Hypothalamus (tissue), 51 donors: ENCODE measurements around the gene RPP21.

Source experiments
- DNase-seq, 51 donors: peaks; one replicate each; lab custom pipeline; 2025; lab: John Stamatoyannopoulos, UW

RPP21 gene

DNA sequence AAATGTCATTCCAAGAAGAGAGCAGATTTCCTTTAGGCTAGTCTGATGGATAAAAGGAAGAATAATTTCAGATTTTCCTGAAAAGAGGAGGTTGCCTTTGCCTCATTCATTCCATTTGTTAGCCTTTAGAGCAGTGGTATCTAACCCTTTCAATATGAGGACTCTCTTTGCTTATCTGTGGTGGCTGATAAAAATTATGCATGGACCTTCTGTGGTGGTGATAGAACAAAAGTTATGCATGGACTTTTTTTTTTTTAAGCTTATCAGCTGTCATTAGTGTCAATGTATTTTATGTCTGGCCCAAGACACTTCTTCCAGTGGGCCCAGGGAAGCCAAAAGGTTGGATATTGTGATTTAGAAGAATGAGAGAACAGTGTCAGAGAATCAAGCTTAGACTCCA, 16.6 kb upstream of the RPP21 start:
- no peak for DNase-seq

DNA sequence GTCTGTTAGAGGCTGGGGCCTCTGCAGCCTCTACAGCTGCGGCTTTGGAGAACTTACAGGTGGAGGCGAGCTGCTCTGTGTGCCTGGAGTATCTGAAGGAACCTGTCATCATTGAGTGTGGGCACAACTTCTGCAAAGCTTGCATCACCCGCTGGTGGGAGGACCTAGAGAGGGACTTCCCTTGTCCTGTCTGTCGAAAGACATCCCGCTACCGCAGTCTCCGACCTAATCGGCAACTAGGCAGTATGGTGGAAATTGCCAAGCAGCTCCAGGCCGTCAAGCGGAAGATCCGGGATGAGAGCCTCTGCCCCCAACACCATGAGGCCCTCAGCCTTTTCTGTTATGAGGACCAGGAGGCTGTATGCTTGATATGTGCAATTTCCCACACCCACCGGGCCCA, 15.6 kb upstream of the RPP21 start:
- DNase-seq = no peak

DNA sequence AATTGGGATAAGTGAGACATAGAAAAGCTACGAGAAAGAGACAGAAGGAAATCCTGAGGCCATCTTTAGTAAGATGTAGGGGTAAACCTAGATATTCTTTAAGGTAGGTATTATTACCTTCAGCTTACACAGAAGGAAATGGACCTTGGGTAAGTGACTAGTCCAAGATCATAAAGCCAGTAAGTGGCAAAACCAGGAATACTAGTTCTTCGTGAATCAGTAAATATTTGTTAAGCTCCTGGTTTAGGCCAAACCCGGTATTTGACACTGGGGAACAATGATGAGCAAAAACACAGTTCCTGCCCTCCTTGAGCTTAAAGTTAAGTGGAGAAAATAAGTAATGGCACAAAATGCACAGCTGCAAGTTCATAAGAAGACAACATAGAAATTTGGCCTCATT, 13.0 kb upstream of the RPP21 start:
- DNase-seq = no peak

DNA sequence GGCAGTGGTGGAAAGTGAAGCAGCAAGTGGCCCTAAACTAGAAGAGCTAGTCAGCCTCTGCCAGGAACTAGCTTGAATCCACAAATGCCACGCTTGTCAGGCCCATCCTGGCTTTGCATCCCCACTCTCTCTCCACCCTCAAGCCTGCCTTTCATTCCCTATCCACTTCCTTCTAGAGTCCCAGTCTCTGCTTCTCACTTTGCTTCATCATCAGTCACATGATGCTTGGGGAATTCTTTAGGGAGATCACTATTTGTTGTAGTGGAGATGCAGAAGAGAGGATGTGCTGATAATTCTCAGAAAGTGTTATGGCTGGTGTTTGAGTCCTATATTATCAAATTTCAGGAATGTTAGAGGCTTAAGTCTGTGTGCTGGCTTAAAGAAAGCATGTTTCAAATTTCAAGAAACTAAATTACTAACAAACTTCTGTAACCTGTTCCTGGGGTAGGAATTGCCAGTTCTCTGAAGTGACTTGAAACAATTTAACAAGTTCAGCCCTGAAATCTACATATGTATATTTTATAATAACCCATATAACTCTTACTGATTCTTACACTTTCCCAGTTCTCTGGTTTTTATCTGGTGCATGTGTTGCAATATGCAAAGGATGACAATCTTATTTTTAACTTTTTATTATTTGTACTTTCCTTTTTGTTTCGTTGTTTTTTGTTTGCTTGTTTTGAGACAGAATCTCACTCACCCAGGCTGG, 10.7 kb upstream of the RPP21 start:
- no peak for DNase-seq

DNA sequence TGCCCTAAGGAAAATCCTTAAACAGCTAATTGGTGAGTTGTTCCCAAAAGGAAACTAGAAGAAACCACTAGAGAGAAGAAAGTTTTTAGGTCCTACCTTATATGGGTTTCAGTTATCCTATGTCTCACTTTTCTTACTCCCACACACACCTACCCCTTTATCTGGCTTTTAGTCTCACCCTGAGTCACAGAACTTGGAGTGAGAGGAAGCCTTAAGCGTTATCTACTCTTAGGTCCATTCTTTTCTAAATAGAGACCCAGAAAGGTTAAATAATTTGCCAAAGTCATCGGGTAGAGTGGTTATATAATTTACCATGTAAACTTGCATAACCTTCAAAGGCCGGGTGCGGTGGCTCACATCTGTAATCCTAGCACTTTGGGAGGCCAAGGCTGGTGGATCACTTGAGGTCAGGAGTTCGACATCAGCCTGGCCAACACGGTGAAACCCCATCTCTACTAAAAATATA, 4.3 kb upstream of the RPP21 start:
- no peak for DNase-seq

DNA sequence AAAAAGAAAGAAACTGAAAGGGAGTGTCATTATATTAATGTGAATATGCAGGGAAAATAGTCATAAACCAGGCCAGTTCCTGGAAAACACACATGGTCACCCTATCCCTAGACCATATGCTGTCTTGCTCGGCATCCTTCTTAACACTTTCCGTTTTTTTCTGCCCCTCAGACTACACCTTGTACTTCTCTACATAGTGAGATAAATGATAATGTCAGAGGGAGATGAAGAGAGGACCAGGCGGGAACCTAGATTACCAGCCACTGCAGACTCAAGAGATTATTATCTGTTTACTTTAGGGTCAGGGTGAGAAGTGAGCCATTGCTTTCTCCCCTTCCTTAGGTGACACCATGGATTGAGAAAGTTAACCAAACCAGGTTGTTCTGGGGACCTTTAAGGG, 3.7 kb upstream of the RPP21 start:
- DNase-seq = no peak

DNA sequence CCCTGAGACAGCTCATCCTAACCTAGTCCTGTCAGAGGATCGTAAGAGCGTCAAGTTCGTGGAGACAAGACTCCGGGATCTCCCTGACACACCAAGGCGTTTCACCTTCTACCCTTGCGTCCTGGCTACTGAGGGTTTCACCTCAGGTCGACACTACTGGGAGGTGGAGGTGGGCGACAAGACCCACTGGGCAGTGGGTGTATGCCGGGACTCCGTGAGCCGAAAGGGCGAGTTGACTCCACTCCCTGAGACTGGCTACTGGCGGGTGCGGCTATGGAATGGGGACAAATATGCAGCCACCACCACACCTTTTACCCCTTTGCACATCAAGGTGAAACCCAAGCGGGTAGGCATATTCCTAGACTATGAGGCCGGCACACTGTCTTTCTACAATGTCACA, 3.2 kb upstream of the RPP21 start:
- no peak for DNase-seq

DNA sequence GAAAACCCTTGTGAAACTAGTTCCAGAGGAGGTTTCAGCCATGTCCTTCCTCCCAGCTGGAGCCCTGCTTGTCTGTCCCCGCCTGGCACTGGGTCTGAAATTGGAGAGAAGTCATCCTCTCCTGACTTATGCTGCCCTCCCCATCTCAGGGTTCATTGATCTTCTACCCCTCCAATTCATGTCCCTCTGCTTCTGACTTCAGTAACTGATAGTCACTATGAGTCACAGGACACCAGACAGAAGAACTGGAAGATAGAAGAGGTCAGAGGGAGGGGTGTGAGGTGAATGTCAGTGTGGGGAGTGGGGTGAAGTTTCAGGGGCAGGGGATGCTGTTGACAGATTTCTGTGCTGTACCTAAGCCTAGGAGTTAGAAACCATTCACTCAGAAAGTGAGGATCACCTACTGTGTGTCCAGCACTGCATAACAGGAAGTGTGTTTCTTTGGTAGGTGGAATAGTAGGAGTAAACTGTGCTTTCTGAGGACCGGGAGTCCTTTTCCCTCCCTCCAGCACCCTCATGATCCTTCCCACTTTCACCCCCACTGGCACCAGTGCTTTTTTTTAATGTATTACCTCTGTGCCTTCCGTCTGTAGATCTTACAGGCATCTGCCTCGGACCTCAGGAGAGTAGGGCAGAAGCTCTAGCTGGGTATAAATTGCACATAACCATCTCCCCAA, 627 bp upstream of the RPP21 start:
- no peak for DNase-seq

DNA sequence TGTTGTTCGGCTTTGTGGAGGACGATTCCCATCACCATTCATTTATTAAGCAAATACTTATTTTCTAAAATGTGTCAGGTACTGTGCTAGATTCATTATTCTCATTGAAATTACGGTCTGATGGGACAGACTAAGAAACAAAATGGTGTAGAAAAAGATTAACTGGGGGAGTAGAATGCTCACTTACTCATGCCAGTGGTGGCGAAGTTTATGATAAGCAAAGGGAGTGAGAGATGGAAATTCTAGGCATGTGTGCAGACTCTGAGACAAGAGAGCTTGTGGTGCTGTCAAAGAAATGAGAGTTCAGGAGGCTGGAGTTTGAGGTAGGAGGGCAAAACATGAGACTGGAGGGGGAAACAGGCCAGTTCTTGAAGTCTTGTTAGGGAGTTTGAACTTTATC, 896 bp downstream of the RPP21 start:
- no peak for DNase-seq

DNA sequence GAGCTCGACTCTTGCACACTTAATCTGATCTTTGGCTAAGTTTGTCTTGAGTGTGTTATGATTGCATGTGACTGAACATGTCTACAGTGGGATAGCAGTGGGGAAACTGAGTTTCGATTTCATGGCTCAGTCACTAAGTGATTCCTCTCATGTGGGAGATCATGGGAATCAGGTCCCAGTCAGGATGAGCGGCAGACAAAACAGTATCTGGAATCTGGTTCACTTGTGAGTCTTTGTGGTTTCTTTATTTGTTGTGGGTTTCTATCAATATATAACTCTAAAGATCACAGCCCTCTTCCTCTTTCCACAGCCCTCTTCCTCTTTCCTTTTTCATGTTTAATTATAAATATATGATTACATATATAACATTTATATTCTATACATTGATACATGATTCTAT, 4.0 kb downstream of the RPP21 start:
- DNase-seq = no peak

DNA sequence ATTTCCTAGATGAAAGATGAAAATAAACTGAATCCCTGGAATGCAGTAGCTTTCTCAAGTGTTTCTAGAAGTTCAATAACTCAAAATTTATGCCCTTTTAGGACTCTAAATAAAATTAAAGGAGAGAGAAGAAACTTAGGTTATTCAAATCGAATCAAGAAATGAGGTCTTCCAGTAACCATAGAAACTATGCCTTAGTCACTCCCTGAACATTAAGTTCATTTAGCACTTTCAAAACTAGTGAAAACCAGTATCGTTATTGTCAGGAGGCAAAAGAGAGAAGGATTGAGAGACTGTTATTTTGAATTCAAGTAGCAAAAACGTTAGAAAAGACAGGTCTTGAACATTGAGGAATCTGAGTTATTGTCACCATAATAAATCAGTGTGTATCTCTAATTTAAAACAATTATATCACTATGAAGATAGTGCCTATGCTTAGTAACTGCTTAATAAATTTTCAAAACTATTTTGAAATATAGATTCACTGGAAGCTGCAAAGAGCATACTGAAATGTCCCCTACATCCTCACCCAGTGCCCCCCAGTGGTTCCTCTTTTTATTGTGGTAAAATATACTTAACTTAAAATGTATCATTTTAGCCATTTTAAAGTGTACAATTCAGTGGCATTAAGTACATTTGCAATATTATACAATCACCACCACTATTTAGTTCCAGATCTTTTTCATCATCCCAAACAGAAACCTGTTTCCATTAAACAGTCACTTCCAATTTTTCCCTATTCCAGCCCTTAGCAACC, 4.6 kb downstream of the RPP21 start:
- DNase-seq = no peak

DNA sequence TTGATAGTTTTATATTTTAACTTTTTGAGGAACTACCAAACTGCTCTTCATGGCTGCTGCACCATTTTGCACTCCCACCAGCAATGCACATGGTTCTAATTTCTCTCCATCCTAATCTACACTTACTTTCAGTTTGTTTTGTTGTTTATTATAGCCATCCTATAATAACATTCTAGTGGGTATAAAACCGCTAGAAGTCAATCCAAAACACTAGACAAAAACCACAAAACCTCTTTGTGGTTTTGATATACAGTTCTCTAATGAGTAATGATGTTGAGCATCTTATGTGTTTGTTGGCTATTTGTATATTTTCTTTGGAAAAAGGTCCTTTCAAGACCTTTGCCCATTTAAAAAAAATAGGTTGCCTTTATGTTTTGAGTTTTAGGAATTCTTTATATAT, 5.6 kb downstream of the RPP21 start:
- DNase-seq = no peak

DNA sequence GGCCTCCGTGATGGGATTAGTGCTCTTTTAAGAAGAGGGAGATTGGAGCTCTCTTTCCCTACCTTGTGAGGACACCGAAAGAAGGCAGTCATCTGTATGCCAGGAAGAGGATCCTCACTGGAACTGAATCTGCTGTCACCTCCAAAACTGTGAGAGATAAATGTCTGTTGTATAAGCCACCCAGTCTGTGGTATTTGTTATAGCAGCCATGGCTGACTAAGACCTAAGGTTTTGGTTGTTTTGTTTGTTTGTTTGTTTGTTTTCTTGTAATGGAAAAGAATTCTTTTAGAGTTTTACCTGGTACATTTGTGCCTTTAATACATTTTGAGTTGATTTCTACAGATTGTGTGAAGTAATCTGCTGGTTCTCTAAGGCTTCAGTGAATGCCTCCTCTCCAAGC, 7.6 kb downstream of the RPP21 start:
- DNase-seq = no peak

DNA sequence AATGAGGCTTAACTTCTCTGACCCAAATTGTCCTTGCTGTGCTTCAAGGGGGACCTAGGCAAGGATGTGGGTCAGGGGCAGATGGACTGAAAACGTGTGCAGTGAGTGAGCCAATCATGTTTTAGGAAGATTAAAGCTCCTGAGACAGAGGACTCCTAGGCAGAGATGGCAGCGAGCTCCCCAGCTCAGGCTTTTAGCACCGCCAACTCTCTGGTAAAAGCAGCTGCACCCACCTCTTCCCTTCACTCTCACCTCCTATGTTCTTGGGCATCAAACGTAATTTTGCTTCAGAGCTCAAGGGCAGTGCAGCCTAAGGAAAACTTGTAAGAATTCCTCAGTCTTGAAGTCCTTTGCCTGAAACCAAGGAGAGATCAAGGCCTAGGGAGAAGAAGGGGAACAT, 10.3 kb downstream of the RPP21 start:
- DNase-seq = no peak

DNA sequence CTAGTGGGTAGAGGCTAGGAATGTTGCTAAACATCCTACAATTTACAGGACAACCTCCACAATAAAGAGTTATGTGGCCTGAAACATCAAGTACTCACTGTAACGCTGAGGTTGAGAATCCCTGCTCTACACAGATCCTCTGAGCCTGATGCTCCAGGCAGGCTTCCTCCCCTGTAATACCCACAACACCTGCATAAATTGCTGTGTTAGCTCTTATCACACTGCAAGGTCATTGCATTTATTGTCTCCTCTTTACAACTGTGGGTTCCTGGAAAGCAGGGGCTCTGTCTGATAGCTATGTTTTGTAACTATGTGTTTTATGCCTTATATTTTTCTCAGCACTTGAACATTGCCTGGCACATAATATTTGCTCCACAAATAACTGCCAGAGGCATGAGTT, 11.6 kb downstream of the RPP21 start:
- DNase-seq = no peak

DNA sequence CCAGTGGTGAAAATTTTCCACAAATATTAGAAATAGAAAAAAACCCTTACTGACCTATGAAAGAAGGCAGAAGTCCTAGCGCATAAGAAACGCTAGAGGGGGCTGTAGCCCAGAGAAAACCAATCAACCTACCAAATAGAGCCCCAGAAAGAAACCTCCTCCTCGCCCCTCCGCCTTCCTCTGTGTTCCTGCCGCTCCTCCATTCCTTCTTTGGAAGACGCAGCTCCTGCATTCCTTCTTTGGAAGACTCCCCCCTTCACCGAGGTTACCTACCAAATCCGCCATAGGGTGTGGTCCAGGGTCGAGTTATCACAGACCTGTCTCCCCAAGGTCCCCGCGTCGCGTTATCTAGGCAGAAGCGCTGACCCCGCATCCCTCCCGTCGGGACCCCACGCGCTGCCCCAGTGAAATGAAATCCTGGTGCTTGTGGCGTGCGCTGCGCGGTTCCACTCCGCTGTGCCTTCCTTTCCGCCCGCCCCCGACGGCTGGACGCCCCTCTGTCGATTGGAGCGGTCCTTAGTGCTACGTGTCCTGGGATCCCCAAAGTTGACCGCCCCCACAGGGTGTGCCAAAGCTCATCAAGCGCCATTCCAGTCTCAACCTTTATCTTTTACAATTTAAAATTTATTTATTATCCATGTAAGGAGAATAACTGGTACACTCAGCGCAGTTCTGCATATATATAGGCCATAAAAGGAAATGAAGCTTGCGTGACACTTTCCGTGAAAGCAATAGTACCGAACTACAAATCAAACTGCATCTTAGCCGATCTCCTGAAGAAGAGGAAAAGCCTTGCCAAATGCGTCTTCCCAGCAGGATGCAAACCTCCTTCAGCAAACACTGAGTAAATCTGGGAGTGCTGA, 13.0 kb downstream of the RPP21 start:
- DNase-seq = peak in 30 of 51 donors; percentile 2 to 66 (median 26)

DNA sequence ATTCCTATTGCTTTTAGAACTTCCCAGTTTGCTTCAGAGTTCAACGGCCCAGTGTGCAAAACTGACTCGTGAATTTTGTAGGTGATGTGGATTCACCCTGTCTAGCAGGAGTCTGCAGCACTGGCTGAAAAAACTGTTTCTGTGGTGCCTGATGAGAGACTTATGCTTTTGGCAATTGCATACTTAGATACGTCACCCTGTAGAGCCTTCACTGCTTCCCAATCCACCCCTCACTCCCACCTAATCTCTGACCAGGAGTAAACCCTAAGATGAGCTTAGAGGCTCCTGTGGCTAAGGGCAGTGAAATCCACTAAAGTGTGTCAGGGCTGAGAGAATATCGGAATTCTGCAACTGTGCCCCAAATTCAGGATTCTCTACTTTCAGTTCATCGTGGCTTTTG, 14.3 kb downstream of the RPP21 start:
- no peak for DNase-seq

DNA sequence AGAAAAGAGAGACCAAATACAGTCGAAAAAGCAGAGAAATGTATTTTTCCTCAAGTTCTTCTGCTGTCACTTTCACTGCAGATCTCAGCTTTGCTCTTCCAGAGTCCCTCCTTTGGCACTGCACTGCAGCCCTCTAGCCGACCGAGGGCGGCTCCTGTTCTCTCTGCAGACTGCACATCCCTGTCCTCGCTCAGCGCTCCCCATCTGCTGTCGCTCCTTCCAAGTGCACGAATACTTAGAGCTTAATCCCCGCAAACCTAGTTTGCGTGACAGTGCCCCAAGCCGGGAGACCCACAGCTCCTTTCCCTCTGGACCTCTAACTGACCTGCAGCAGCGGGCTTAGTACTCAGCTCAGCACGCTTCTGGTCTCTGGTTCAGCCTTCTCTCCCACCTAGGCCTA, 15.2 kb downstream of the RPP21 start:
- no peak for DNase-seq

DNA sequence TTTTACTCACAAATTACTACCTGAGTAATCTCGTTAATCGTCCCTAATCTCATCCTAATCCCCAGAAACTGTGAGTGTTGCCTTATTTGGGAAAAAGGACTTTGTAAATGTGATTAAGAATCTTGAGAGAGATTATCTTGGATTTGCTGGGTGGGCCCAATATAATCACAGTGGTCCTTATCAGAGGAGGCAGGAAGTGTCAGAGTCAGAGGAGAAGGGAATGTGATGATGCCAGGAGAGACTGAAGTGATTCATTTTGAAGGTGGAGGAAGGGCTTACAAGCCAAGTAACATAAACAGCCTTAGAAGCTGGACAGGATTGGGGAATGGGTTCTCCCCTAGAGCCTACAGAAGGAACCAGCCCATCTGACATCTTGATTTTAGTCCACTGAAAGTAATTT, 16.7 kb downstream of the RPP21 start:
- no peak for DNase-seq

DNA sequence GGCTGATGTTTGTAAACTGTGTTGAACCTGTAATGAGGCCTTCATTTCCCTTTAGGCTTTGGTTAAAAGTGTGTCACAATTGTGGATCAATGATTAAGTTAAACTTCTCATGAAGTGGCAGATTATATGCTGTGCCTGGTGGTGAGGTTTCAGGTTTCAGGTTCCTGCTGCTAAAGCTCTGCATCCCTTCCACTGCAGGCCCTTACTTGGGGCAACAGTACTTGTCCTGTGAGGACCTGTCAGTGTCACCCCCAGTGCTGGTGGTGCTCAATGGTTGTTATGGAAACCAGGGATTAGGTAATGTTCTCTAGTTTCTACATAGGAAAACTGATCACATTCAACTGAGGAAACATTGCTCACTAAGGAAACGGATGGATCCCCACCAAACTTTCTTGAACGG, 18.5 kb downstream of the RPP21 start:
- DNase-seq = no peak

DNA sequence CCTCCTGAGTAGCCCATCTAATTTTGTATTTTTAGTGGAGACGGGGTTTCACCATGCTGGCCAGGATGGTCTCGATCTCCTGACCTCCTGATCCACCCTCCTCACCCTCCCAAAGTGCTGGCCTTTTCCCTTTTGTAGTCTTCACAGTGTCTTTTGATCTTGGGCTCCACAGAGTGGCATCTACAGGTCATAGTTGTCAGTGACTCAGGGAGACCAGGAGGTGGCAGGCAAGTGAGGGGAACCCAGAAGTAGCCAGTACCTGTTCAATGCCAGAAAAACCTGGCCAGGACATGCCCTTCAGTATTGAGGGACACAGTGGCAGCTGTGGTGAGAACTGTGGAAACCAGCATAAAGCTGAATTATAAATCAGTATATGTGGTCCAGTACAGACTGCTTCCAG, 19.6 kb downstream of the RPP21 start:
- no peak for DNase-seq
